ENCODE results near the gene METRN. TPM values are rescaled to one million over a fixed set of nuclear protein-coding genes. Genes with fewer than 3 reads are reported as not detected.
A peak's percentile ranks its signal among the peaks of the same experiment; 100 is the strongest.

Gene METRN
- total and polyA plus RNA-seq, 2 of the 4 experiments (the other 2 are of a cell fraction): 6.1 to 48.2 TPM

GRCh38 chr16:707062-707538 is 7.8 kb upstream of the METRN start:
- in situ Hi-C loops (cut with MboI; ENCODE audit: low sequenced_read_pairs) (loop anchor here (25.0 kb wide), 1 partner anchor 355 kb away; the partner anchor contains the start of gene SSTR5), dilution Hi-C loops (cut with HindIII; ENCODE audit: low sequenced_read_pairs, unreplicated experiment) (no loop called here), intact Hi-C loops (cut with micrococcal nuclease) (no loop called here)
- H3K4me3 ChIP-seq (ENCODE audit: insufficient read depth, low read depth, low read length): no peak overlapping the region
- H3K4me2 ChIP-seq (ENCODE audit: low read depth, low read length): no peak overlapping the region
- H2BK5ac ChIP-seq (ENCODE audit: low read depth, low read length, poor library complexity, severe bottlenecking): no peak overlapping the region
- WGBS, 2 experiments (ENCODE audit: extremely low coverage in 2 of 2, insufficient read length in 1 of 2): 37% methylated on average over 9 of the region's 14 CpGs; no CpG with 5 or more reads in 1 of the 2 experiments
- no peak for DNase-seq
- ChIA-PET POLR2A (ENCODE audit: unreplicated experiment) (no interaction called here), CTCF (no interaction called here)
- no peak overlapping the region for H2AK9ac ChIP-seq (replicated peaks; ENCODE audit: low read depth, low read length, poor library complexity)
- H3K18ac ChIP-seq (ENCODE audit: low read depth, low read length): no peak overlapping the region
- H2AFZ ChIP-seq (replicated peaks; ENCODE audit: low read length, poor library complexity): peak overlapping the region; percentile 23
- no peaks in the 10 kb centered on the region for H3K36me3 ChIP-seq (ENCODE audit: control insufficient read depth, insufficient read depth, low read length)
- no peak overlapping the region for H2BK15ac ChIP-seq (ENCODE audit: low read depth, low read length)
- no peak overlapping the region for H3K9ac ChIP-seq (ENCODE audit: low read depth, low read length)
- TF ChIP-seq SMC3 (IDR thresholded peaks at IDR 0.05; ENCODE audit: low read depth, low read length) (no peak), MXI1 (IDR thresholded peaks at IDR 0.05; ENCODE audit: borderline replicate concordance, low read depth, low read length) (no peak), CTCF (conservative IDR thresholded peaks at IDR 0.05; ENCODE audit: low read depth, low read length) (no peak), RCOR1 (IDR thresholded peaks at IDR 0.05; ENCODE audit: insufficient replicate concordance, low read length) (no peak), BHLHE40 (IDR thresholded peaks at IDR 0.05; ENCODE audit: low read depth, low read length) (no peak), FOS (IDR thresholded peaks at IDR 0.05; ENCODE audit: low read depth, low read length) (no peak)
- H3K9me3 ChIP-seq (ENCODE audit: control insufficient read depth, insufficient read depth, low read length): no peaks in the 10 kb centered on the region
- peaks cover 52% of the 10 kb centered on the region for H3K27me3 ChIP-seq (ENCODE audit: control insufficient read depth, insufficient read depth, low read length)
- H3K79me1 ChIP-seq (ENCODE audit: low read depth in 1 of 2, low read length in 2 of 2): no peaks in the 10 kb centered on the region
- ATAC-seq (ENCODE audit: low read depth): no peak
- H3K23ac ChIP-seq (ENCODE audit: low read depth, low read length): no peak overlapping the region
- no peak overlapping the region for H2AK5ac ChIP-seq (ENCODE audit: low read depth, low read length)
- BruUV-seq (replicated peaks): no TSS peak
- no peak overlapping the region for H4K5ac ChIP-seq (ENCODE audit: low read depth, low read length)
- H4K91ac ChIP-seq (ENCODE audit: insufficient read depth, low read depth, low read length): no peak overlapping the region
- H4K8ac ChIP-seq (ENCODE audit: low read depth in 2 of 2, low read length in 2 of 2): no peak overlapping the region
- no peak overlapping the region for H2BK120ac ChIP-seq (ENCODE audit: low read depth, low read length)
- H2BK20ac ChIP-seq (ENCODE audit: low read depth, low read length): no peak overlapping the region
- no peak overlapping the region for H3K14ac ChIP-seq (replicated peaks; ENCODE audit: low read depth, low read length)
- H3K4ac ChIP-seq (ENCODE audit: low read depth, low read length): no peak overlapping the region
- H3K27ac ChIP-seq (ENCODE audit: insufficient read depth, low read length): no peak overlapping the region
- H3K9me1 ChIP-seq (ENCODE audit: insufficient read depth, low read length): no peaks in the 10 kb centered on the region
- no peak overlapping the region for H3K56ac ChIP-seq (ENCODE audit: extremely low read depth, insufficient read depth, low read length)
- peaks cover 5% of the 10 kb centered on the region; the same call in 1 of the 2 replicates for H3K4me1 ChIP-seq (ENCODE audit: control insufficient read depth, insufficient read depth, low read length)
- H4K20me1 ChIP-seq (ENCODE audit: insufficient read depth, low read length): peaks cover 18% of the 10 kb centered on the region; the same call in 1 of the 2 replicates
